Neural progenitor cell (in vitro differentiated cells): ENCODE results near the gene RSF1. TPM values are rescaled to one million over a fixed set of nuclear protein-coding genes. Genes with fewer than 3 reads are reported as not detected.

Experiments
- DNase-seq: peaks from one replicate; pipeline ENCODE4 v3.0.0-alpha.2; 2016; ENCODE audit warnings: low spot score
- H2AFZ ChIP-seq: fragments of 200-600 bp; sonication (generic); replicated peaks from 2 replicates; pipeline ENCODE4 v1.6.1; 2016; ENCODE audit warnings: antibody characterized with exemption
- H3F3A ChIP-seq: fragments of 200-600 bp; sonication (generic); 2 replicates; pipeline ENCODE4 v1.6.1; 2016; ENCODE audit warnings: antibody characterized with exemption, low read depth
- H3K27ac ChIP-seq: fragments of 200-600 bp; sonication (generic); 2 replicates; pipeline ENCODE4 v1.5.1; 2016; ENCODE audit warnings: mild to moderate bottlenecking
- H3K27me3 ChIP-seq: fragments of 200-600 bp; sonication (generic); 2 replicates; pipeline ENCODE4 v1.6.1; 2016; ENCODE audit warnings: mild to moderate bottlenecking, moderate library complexity
- H3K36me3 ChIP-seq: fragments of 200-600 bp; sonication (generic); 2 replicates; pipeline ENCODE4 v1.5.1; 2016
- H3K4me1 ChIP-seq: fragments of 200-600 bp; sonication (generic); 2 replicates; pipeline ENCODE4 v1.6.1; 2016; ENCODE audit warnings: mixed run types
- H3K4me2 ChIP-seq: fragments of 200-600 bp; sonication (generic); 2 replicates; pipeline ENCODE4 v1.6.1; 2016
- H3K4me3 ChIP-seq: fragments of 200-600 bp; sonication (generic); 2 replicates; pipeline ENCODE4 v1.5.1; 2016
- H3K79me2 ChIP-seq: fragments of 200-600 bp; sonication (generic); 2 replicates; pipeline ENCODE4 v1.6.1; 2016; ENCODE audit warnings: low read depth
- H3K9ac ChIP-seq: fragments of 200-600 bp; sonication (generic); 2 replicates; pipeline ENCODE4 v1.6.1; 2016
- H3K9me3 ChIP-seq: fragments of 200-600 bp; sonication (generic); 2 replicates; pipeline ENCODE4 v1.5.1; 2016; ENCODE audit warnings: low read depth
- H4K20me1 ChIP-seq: fragments of 200-600 bp; sonication (generic); 2 replicates; pipeline ENCODE4 v1.6.1; 2016; ENCODE audit warnings: low read depth
- H3K27ac Mint-ChIP-seq: 3 replicates; pipeline ENCODE4 v1.8.0; 2021; ENCODE audit warnings: mixed read lengths
- H3K27me3 Mint-ChIP-seq: 2 replicates; pipeline ENCODE4 v1.8.0; 2022; ENCODE audit warnings: low read depth, mild to moderate bottlenecking, inconsistent platforms, moderate library complexity, mixed read lengths; ENCODE audit not compliant: insufficient read depth
- H3K36me3 Mint-ChIP-seq: 3 replicates; pipeline ENCODE4 v1.8.0; 2021; ENCODE audit warnings: mixed read lengths
- H3K4me1 Mint-ChIP-seq: 3 replicates; pipeline ENCODE4 v1.8.0; 2021; ENCODE audit warnings: mixed read lengths
- H3K4me3 Mint-ChIP-seq: 3 replicates; pipeline ENCODE4 v1.8.0; 2021; ENCODE audit warnings: mild to moderate bottlenecking, moderate library complexity, mixed read lengths
- H3K9me3 Mint-ChIP-seq: 3 replicates; pipeline ENCODE4 v1.8.0; 2020; ENCODE audit warnings: mixed read lengths
- CTCF ChIP-seq: fragments of 200-600 bp; sonication (generic); IDR thresholded peaks from 2 replicates; pipeline ENCODE4 v1.5.1; 2017; ENCODE audit warnings: antibody characterized with exemption, mild to moderate bottlenecking
- EZH2 ChIP-seq: fragments of 200-600 bp; sonication (generic); IDR thresholded peaks from 2 replicates; pipeline ENCODE4 v1.6.1; 2017; ENCODE audit warnings: antibody characterized with exemption, mild to moderate bottlenecking, moderate library complexity
- EZH2phosphoT487 ChIP-seq: fragments of 200-600 bp; sonication (generic); IDR thresholded peaks from 2 replicates; pipeline ENCODE4 v1.6.1; 2017; ENCODE audit warnings: antibody characterized with exemption
- total RNA-seq: library from RNA; depleted of rRNA; stranded (reverse); fragments of >200 nt; gene quantifications from 2 replicates; pipeline ENCODE4 v1.2.3, GENCODE V29; 2015; ENCODE audit warnings: low replicate concordance

The RSF1 gene
- total RNA-seq, 1 donor from 2014 or later = 106 TPM

DNA sequence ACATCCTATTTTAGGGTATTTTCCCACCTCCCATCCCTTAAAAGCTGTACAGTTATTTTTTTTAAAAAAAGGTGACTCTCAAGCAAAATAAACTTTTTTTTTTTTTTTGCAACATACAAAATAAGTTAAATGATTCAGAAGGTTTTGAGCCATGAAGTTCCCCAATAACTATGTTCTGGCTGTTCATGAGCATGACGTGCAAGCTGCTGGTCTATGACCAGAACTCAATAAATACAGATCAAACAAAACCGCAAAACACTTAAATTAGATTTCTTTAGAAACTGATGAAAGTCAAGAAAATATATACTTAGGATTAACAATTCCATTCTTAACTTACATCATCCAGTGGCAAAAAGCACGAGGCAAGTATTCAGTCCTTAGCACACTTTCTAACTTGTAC lies 158.9 kb downstream of the RSF1 start:
- Histone ChIP-seq H2AFZ (no peak overlapping the region), H3K4me2 (no peak overlapping the region), H3K79me2 (no peaks in the 10 kb centered on the region), H3K36me3 (peaks cover 6% of the 10 kb centered on the region), H3F3A (peaks cover 21% of the 10 kb centered on the region), H3K4me3 (no peak overlapping the region), H3K9me3 (no peaks in the 10 kb centered on the region), H4K20me1 (no peaks in the 10 kb centered on the region), H3K27me3 (no peaks in the 10 kb centered on the region), H3K27ac (no peak overlapping the region), H3K9ac (no peak overlapping the region), H3K4me1 (no peaks in the 10 kb centered on the region)
- Mint-ChIP-seq H3K4me1 (no peaks in the 10 kb centered on the region), H3K9me3 (no peaks in the 10 kb centered on the region), H3K4me3 (no peak overlapping the region), H3K27ac (no peak overlapping the region), H3K27me3 (no peaks in the 10 kb centered on the region), H3K36me3 (no peaks in the 10 kb centered on the region)
- DNase-seq = no peak
- no peak for TF ChIP-seq EZH2
- TF ChIP-seq EZH2phosphoT487 = no peak

DNA sequence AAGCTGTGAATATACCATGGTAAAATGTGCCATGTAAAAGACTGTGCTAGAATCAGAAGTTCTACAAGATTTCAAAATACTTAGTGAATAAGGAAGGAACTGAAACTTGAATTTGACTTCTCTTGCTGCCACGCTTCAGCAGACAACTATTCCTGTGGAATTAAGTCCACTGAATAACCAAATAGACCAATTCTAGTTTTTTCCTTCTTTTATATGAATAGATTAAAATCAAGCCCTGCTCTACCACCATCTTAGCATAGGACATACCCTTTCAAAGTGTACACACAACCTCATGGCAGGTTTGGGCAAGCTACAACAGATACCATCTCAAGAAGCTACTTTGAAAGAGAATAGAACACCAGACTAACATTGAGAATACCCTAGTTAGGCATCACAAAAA lies 159.6 kb downstream of the RSF1 start:
- no peak for DNase-seq
- Histone ChIP-seq H3K27me3 (no peaks in the 10 kb centered on the region), H3K27ac (no peak overlapping the region), H3K79me2 (no peaks in the 10 kb centered on the region), H2AFZ (no peak overlapping the region), H3K9me3 (no peaks in the 10 kb centered on the region), H3K4me1 (no peaks in the 10 kb centered on the region), H4K20me1 (no peaks in the 10 kb centered on the region), H3K36me3 (peaks cover 3% of the 10 kb centered on the region), H3F3A (peaks cover 17% of the 10 kb centered on the region), H3K4me3 (no peak overlapping the region), H3K4me2 (no peak overlapping the region), H3K9ac (no peak overlapping the region)
- Mint-ChIP-seq H3K4me3 (no peak overlapping the region), H3K4me1 (no peaks in the 10 kb centered on the region), H3K27ac (no peak overlapping the region), H3K36me3 (no peaks in the 10 kb centered on the region), H3K9me3 (no peaks in the 10 kb centered on the region), H3K27me3 (no peaks in the 10 kb centered on the region)
- TF ChIP-seq EZH2 = no peak
- TF ChIP-seq EZH2phosphoT487 = no peak
- no peak for TF ChIP-seq CTCF

DNA sequence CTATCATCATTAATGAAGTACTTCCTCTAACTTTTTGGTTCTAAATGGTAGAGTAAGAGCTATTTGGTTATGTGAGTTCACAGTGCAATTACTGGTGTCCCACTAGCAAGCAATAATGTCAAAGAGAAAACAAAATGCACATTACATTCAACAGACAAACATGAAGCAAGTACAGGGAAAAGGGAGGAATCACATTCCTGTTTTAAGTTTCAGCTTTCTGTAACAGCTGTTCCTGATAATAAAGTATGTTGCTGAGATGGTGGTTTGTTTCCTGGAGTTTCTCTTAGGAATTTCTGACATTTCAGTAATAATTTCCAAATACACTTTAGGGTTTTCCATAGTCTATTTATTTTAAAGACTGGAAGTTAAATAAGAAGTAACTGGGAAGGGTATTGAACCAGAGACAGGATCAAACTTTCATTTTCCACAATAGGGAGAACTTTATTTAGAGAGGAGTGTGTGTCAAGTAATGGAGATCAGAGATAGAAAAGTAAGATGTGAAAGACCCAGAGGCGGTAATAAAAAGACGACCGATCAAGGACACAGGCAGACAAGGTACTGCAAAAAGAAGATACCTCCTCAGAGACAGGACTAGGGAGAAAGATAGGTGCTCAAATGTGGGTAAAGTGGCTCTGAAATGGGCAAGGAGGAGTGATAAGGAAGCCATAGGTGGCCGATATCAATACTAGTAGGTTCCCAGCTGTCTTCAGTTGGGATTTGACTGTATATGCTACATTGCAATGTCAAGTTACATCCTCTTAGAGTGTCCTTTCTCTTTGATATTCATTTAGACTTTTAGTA lies 162.1 kb downstream of the RSF1 start:
- no peak for TF ChIP-seq EZH2phosphoT487
- no peak for TF ChIP-seq EZH2
- no peak for TF ChIP-seq CTCF
- no peaks in the 10 kb centered on the region for H3F3A ChIP-seq
- no peaks in the 10 kb centered on the region for H3K79me2 ChIP-seq
- no peak overlapping the region for H3K4me3 Mint-ChIP-seq
- H3K27me3 Mint-ChIP-seq = no peaks in the 10 kb centered on the region
- no peaks in the 10 kb centered on the region for H3K9me3 Mint-ChIP-seq
- H3K27ac Mint-ChIP-seq = no peak overlapping the region
- H3K36me3 ChIP-seq = no peaks in the 10 kb centered on the region
- no peaks in the 10 kb centered on the region for H3K4me1 ChIP-seq
- H4K20me1 ChIP-seq = no peaks in the 10 kb centered on the region
- H3K4me2 ChIP-seq = no peak overlapping the region
- H2AFZ ChIP-seq = no peak overlapping the region
- H3K9me3 ChIP-seq = no peaks in the 10 kb centered on the region
- DNase-seq = no peak
- no peaks in the 10 kb centered on the region for H3K27me3 ChIP-seq
- H3K4me3 ChIP-seq = no peak overlapping the region
- H3K4me1 Mint-ChIP-seq = no peaks in the 10 kb centered on the region
- no peak overlapping the region for H3K27ac ChIP-seq
- H3K9ac ChIP-seq = no peak overlapping the region
- no peaks in the 10 kb centered on the region for H3K36me3 Mint-ChIP-seq

DNA sequence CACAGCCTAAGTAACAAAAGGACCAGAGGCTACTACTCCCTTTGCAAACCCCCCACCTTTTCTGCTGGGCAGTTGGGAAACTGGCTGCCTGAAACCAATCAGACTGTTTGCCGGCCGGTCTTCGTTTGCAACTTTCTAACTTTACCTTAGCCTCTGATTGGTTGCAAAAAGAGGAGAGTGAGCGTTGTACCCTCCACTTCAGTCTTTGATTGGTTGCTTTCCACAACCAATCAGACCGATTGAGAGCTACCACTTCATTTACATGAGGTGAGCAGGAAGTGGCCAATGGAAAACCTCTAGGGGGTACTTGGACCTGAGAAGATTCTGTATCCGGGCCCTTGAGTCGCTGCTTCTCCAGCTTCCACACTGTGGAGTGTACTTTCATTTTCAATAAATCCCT lies 164.2 kb downstream of the RSF1 start:
- H4K20me1 ChIP-seq = no peaks in the 10 kb centered on the region
- Mint-ChIP-seq H3K27ac (no peak overlapping the region), H3K9me3 (no peaks in the 10 kb centered on the region), H3K27me3 (no peaks in the 10 kb centered on the region), H3K4me1 (no peaks in the 10 kb centered on the region), H3K4me3 (no peak overlapping the region), H3K36me3 (no peaks in the 10 kb centered on the region)
- H3K4me3 ChIP-seq = no peak overlapping the region
- no peaks in the 10 kb centered on the region for H3F3A ChIP-seq
- H3K36me3 ChIP-seq = no peaks in the 10 kb centered on the region
- H2AFZ ChIP-seq = no peak overlapping the region
- H3K27ac ChIP-seq = no peak overlapping the region
- H3K9me3 ChIP-seq = no peaks in the 10 kb centered on the region
- no peak overlapping the region for H3K4me2 ChIP-seq
- no peaks in the 10 kb centered on the region for H3K27me3 ChIP-seq
- TF ChIP-seq EZH2phosphoT487 (no peak), CTCF (no peak), EZH2 (no peak)
- H3K4me1 ChIP-seq = no peaks in the 10 kb centered on the region
- DNase-seq = no peak
- H3K9ac ChIP-seq = no peak overlapping the region
- no peaks in the 10 kb centered on the region for H3K79me2 ChIP-seq
